ENCODE results near the gene SLC6A3. TPM values are rescaled to one million over a fixed set of nuclear protein-coding genes. Genes with fewer than 3 reads are reported as not detected.
"Not testable (repeated sequence)": the region's sequence is repeated elsewhere in the genome, so short reads cannot be mapped to it uniquely, and the experiment has no call there.

The SLC6A3 gene
- total RNA-seq, 1 donor from 2014 or later, result not detected

- Mint-ChIP-seq H3K27me3 (ENCODE audit: insufficient read depth) (no peaks in the 10 kb centered on the region), H3K4me3 (no peak overlapping the region), H3K36me3 (ENCODE audit: low read depth) (peaks cover 5% of the 10 kb centered on the region), H3K9me3 (peaks cover 56% of the 10 kb centered on the region), H3K27ac (no peak overlapping the region), H3K4me1 (ENCODE audit: low read depth) (no peaks in the 10 kb centered on the region)
- DNase-seq (ENCODE audit: low spot score), result no peak
- intact Hi-C loops (cut with micrococcal nuclease), result no loop called here
These were observed 16.2 kb downstream of the SLC6A3 start for GRCh38 chr5:1429066-1429465.

- H3K27ac Mint-ChIP-seq, result no peak overlapping the region
- no peak for DNase-seq (ENCODE audit: low spot score)
- H3K36me3 Mint-ChIP-seq (ENCODE audit: low read depth), result peaks cover 5% of the 10 kb centered on the region
- H3K4me1 Mint-ChIP-seq (ENCODE audit: low read depth), result no peaks in the 10 kb centered on the region
- H3K9me3 Mint-ChIP-seq, result peaks cover 49% of the 10 kb centered on the region
- H3K27me3 Mint-ChIP-seq (ENCODE audit: insufficient read depth), result no peaks in the 10 kb centered on the region
- intact Hi-C loops (cut with micrococcal nuclease), result no loop called here
- no peak overlapping the region for H3K4me3 Mint-ChIP-seq
These were observed 17.1 kb downstream of the SLC6A3 start for GRCh38 chr5:1428107-1428506.

- no peaks in the 10 kb centered on the region for H3K27me3 Mint-ChIP-seq (ENCODE audit: insufficient read depth)
- H3K27ac Mint-ChIP-seq, result no peak overlapping the region
- H3K9me3 Mint-ChIP-seq, result peaks cover 41% of the 10 kb centered on the region
- no peak overlapping the region for H3K4me3 Mint-ChIP-seq
- H3K36me3 Mint-ChIP-seq (ENCODE audit: low read depth), result peaks cover 5% of the 10 kb centered on the region
- no peaks in the 10 kb centered on the region for H3K4me1 Mint-ChIP-seq (ENCODE audit: low read depth)
- intact Hi-C loops (cut with micrococcal nuclease), result no loop called here
- DNase-seq (ENCODE audit: low spot score), result no peak
These were observed 20.5 kb downstream of the SLC6A3 start for GRCh38 chr5:1424716-1425115.

- no peak overlapping the region for H3K4me3 Mint-ChIP-seq
- peaks cover 34% of the 10 kb centered on the region for H3K9me3 Mint-ChIP-seq
These were observed 21.2 kb downstream of the SLC6A3 start for GRCh38 chr5:1423901-1424603.

GRCh38 chr5:1422522-1422921, 22.7 kb downstream of the SLC6A3 start:
- intact Hi-C loops (cut with micrococcal nuclease); H3K27ac Mint-ChIP-seq; H3K36me3 Mint-ChIP-seq (ENCODE audit: low read depth); H3K4me3 Mint-ChIP-seq; DNase-seq (ENCODE audit: low spot score); H3K4me1 Mint-ChIP-seq (ENCODE audit: low read depth); H3K27me3 Mint-ChIP-seq (ENCODE audit: insufficient read depth): not testable (repeated sequence)
- H3K9me3 Mint-ChIP-seq, result peaks cover 27% of the 10 kb centered on the region

More at GRCh38 chr5:1423901-1424603, 21.2 kb downstream of the SLC6A3 start:
- DNase-seq (ENCODE audit: low spot score), result no peak
- Mint-ChIP-seq H3K36me3 (ENCODE audit: low read depth) (peaks cover 3% of the 10 kb centered on the region), H3K27me3 (ENCODE audit: insufficient read depth) (no peaks in the 10 kb centered on the region), H3K4me1 (ENCODE audit: low read depth) (no peaks in the 10 kb centered on the region), H3K27ac (no peak overlapping the region)
- intact Hi-C loops (cut with micrococcal nuclease), result no loop called here

GRCh38 chr5:1421521-1422341, 23.5 kb downstream of the SLC6A3 start:
- H3K9me3 Mint-ChIP-seq, result peaks cover 19% of the 10 kb centered on the region
- H3K27me3 Mint-ChIP-seq (ENCODE audit: insufficient read depth), result no peaks in the 10 kb centered on the region
- no peak for DNase-seq (ENCODE audit: low spot score)
- intact Hi-C loops (cut with micrococcal nuclease), result no loop called here
- no peak overlapping the region for H3K4me3 Mint-ChIP-seq
- no peaks in the 10 kb centered on the region for H3K36me3 Mint-ChIP-seq (ENCODE audit: low read depth)
- no peak overlapping the region for H3K27ac Mint-ChIP-seq
- no peaks in the 10 kb centered on the region for H3K4me1 Mint-ChIP-seq (ENCODE audit: low read depth)

GRCh38 chr5:1420211-1421195, 24.7 kb downstream of the SLC6A3 start:
- Mint-ChIP-seq H3K4me3 (no peak overlapping the region), H3K4me1 (ENCODE audit: low read depth) (no peaks in the 10 kb centered on the region), H3K27me3 (ENCODE audit: insufficient read depth) (no peaks in the 10 kb centered on the region), H3K27ac (no peak overlapping the region), H3K9me3 (peaks cover 9% of the 10 kb centered on the region), H3K36me3 (ENCODE audit: low read depth) (no peaks in the 10 kb centered on the region)
- no peak for DNase-seq (ENCODE audit: low spot score)
- intact Hi-C loops (cut with micrococcal nuclease), result no loop called here

- intact Hi-C loops (cut with micrococcal nuclease), result no loop called here
- no peaks in the 10 kb centered on the region for H3K36me3 Mint-ChIP-seq (ENCODE audit: low read depth)
- no peak overlapping the region for H3K4me3 Mint-ChIP-seq
- peaks cover 6% of the 10 kb centered on the region for H3K9me3 Mint-ChIP-seq
- H3K27me3 Mint-ChIP-seq (ENCODE audit: insufficient read depth), result no peaks in the 10 kb centered on the region
- H3K4me1 Mint-ChIP-seq (ENCODE audit: low read depth), result no peaks in the 10 kb centered on the region
- no peak for DNase-seq (ENCODE audit: low spot score)
- no peak overlapping the region for H3K27ac Mint-ChIP-seq
These were observed 25.6 kb downstream of the SLC6A3 start for GRCh38 chr5:1419476-1420210.

GRCh38 chr5:1418921-1419280, 26.3 kb downstream of the SLC6A3 start:
- H3K27me3 Mint-ChIP-seq (ENCODE audit: insufficient read depth), result no peaks in the 10 kb centered on the region

GRCh38 chr5:1418238-1418920, 26.9 kb downstream of the SLC6A3 start:
- no peaks in the 10 kb centered on the region for H3K36me3 Mint-ChIP-seq (ENCODE audit: low read depth)
- intact Hi-C loops (cut with micrococcal nuclease), result no loop called here

More at GRCh38 chr5:1418921-1419280, 26.3 kb downstream of the SLC6A3 start:
- intact Hi-C loops (cut with micrococcal nuclease), result no loop called here
- DNase-seq (ENCODE audit: low spot score), result no peak
- H3K4me3 Mint-ChIP-seq, result no peak overlapping the region
- no peak overlapping the region for H3K27ac Mint-ChIP-seq
- H3K4me1 Mint-ChIP-seq (ENCODE audit: low read depth), result no peaks in the 10 kb centered on the region
- no peaks in the 10 kb centered on the region for H3K36me3 Mint-ChIP-seq (ENCODE audit: low read depth)
- H3K9me3 Mint-ChIP-seq, result peaks cover 3% of the 10 kb centered on the region

GRCh38 chr5:1417586-1418225, 27.5 kb downstream of the SLC6A3 start:
- no peaks in the 10 kb centered on the region for H3K4me1 Mint-ChIP-seq (ENCODE audit: low read depth)
- peaks cover 3% of the 10 kb centered on the region for H3K9me3 Mint-ChIP-seq
- DNase-seq (ENCODE audit: low spot score), result no peak
- no peaks in the 10 kb centered on the region for H3K27me3 Mint-ChIP-seq (ENCODE audit: insufficient read depth)
- no peak overlapping the region for H3K27ac Mint-ChIP-seq
- intact Hi-C loops (cut with micrococcal nuclease), result no loop called here
- no peak overlapping the region for H3K4me3 Mint-ChIP-seq
- no peaks in the 10 kb centered on the region for H3K36me3 Mint-ChIP-seq (ENCODE audit: low read depth)

More at GRCh38 chr5:1418238-1418920, 26.9 kb downstream of the SLC6A3 start:
- no peaks in the 10 kb centered on the region for H3K27me3 Mint-ChIP-seq (ENCODE audit: insufficient read depth)
- H3K27ac Mint-ChIP-seq, result no peak overlapping the region
- no peak for DNase-seq (ENCODE audit: low spot score)
- H3K4me3 Mint-ChIP-seq, result no peak overlapping the region
- H3K4me1 Mint-ChIP-seq (ENCODE audit: low read depth), result no peaks in the 10 kb centered on the region
- H3K9me3 Mint-ChIP-seq, result peaks cover 3% of the 10 kb centered on the region
